ENCODE measurements around the gene ZFPM1. TPM values are rescaled to one million over a fixed set of nuclear protein-coding genes. Genes with fewer than 3 reads are reported as not detected.

ZFPM1 gene
- total RNA-seq, 1 experiment from 2014 or later = 24.1 TPM

GRCh38 chr16:88524274-88524972, 71.3 kb downstream of the ZFPM1 start:
- no peak for DNase-seq
- TF ChIP-seq CTCF (IDR thresholded peaks at IDR 0.05; ENCODE audit: insufficient read depth in 1 of 2, low read depth in 1 of 2, low read length in 1 of 2, severe bottlenecking in 1 of 2, unreplicated experiment in 1 of 2) = no peak
- H3K27me3 Mint-ChIP-seq (ENCODE audit: insufficient read depth, unreplicated experiment) = no peaks in the 10 kb centered on the region
- no peaks in the 10 kb centered on the region for H3K4me1 Mint-ChIP-seq (ENCODE audit: low read depth, unreplicated experiment)
- peaks cover 22% of the 10 kb centered on the region for H3K4me1 ChIP-seq
- no peaks in the 10 kb centered on the region for H3K9me3 ChIP-seq
- intact Hi-C loops (cut with micrococcal nuclease; ENCODE audit: unreplicated experiment) = no loop called here
- H3K4me3 Mint-ChIP-seq (ENCODE audit: unreplicated experiment) = no peak overlapping the region
- H3K27me3 ChIP-seq (replicated peaks; ENCODE audit: control insufficient read depth, insufficient read depth, low read length) = no peaks in the 10 kb centered on the region
- H3K4me3 ChIP-seq (ENCODE audit: low read depth, low read length) = no peak overlapping the region
- peaks cover 4% of the 10 kb centered on the region for H3K36me3 ChIP-seq (ENCODE audit: control insufficient read depth, insufficient read depth, low read length)
- peaks cover 23% of the 10 kb centered on the region for H3K36me3 Mint-ChIP-seq (ENCODE audit: insufficient read depth, unreplicated experiment)
- ChIA-PET POLR2A (no interaction called here), CTCF (interaction anchor here (0.6 kb wide), 1 partner anchor 139 kb away, joined by 3 read pairs; no protein-coding TSS in a partner anchor)
- BruUV-seq (replicated peaks) = no TSS peak
- H3K9me3 Mint-ChIP-seq (ENCODE audit: unreplicated experiment) = peaks cover 12% of the 10 kb centered on the region
- peak overlapping the region; percentile 48 for H3K27ac Mint-ChIP-seq (ENCODE audit: unreplicated experiment)

GRCh38 chr16:88524973-88525662, 72.0 kb downstream of the ZFPM1 start:
- TF ChIP-seq CTCF (IDR thresholded peaks at IDR 0.05; ENCODE audit: insufficient read depth in 1 of 2, low read depth in 1 of 2, low read length in 1 of 2, severe bottlenecking in 1 of 2, unreplicated experiment in 1 of 2) = no peak
- POLR2A ChIA-PET = no interaction called here
- Mint-ChIP-seq H3K27ac (ENCODE audit: unreplicated experiment) (peak overlapping the region; percentile 48), H3K27me3 (ENCODE audit: insufficient read depth, unreplicated experiment) (no peaks in the 10 kb centered on the region), H3K9me3 (ENCODE audit: unreplicated experiment) (peaks cover 6% of the 10 kb centered on the region), H3K4me3 (ENCODE audit: unreplicated experiment) (no peak overlapping the region), H3K4me1 (ENCODE audit: low read depth, unreplicated experiment) (no peaks in the 10 kb centered on the region), H3K36me3 (ENCODE audit: insufficient read depth, unreplicated experiment) (peaks cover 26% of the 10 kb centered on the region)
- intact Hi-C loops (cut with micrococcal nuclease; ENCODE audit: unreplicated experiment) = loop anchor here (5.0 kb wide), 1 partner anchor 37 kb away; no protein-coding TSS in a partner anchor
- no peak for DNase-seq
- CTCF ChIA-PET = interaction anchor here (0.6 kb wide), 1 partner anchor 140 kb away, joined by 3 read pairs; no protein-coding TSS in a partner anchor
- Histone ChIP-seq H3K4me1 (peaks cover 22% of the 10 kb centered on the region), H3K27me3 (replicated peaks; ENCODE audit: control insufficient read depth, insufficient read depth, low read length) (no peaks in the 10 kb centered on the region), H3K36me3 (ENCODE audit: control insufficient read depth, insufficient read depth, low read length) (peaks cover 7% of the 10 kb centered on the region), H3K9me3 (no peaks in the 10 kb centered on the region), H3K4me3 (ENCODE audit: low read depth, low read length) (no peak overlapping the region)
- no TSS peak for BruUV-seq (replicated peaks)

- H3K27me3 Mint-ChIP-seq (ENCODE audit: insufficient read depth, unreplicated experiment) = no peaks in the 10 kb centered on the region
- POLR2A ChIA-PET = no interaction called here
- Histone ChIP-seq H3K27me3 (replicated peaks; ENCODE audit: control insufficient read depth, insufficient read depth, low read length) (no peaks in the 10 kb centered on the region), H3K9me3 (no peaks in the 10 kb centered on the region), H3K36me3 (ENCODE audit: control insufficient read depth, insufficient read depth, low read length) (peaks cover 7% of the 10 kb centered on the region), H3K4me3 (ENCODE audit: low read depth, low read length) (no peak overlapping the region), H3K4me1 (peaks cover 22% of the 10 kb centered on the region)
- CTCF ChIA-PET = no interaction called here
- peaks cover 30% of the 10 kb centered on the region for H3K36me3 Mint-ChIP-seq (ENCODE audit: insufficient read depth, unreplicated experiment)
- DNase-seq = no peak
- H3K27ac Mint-ChIP-seq (ENCODE audit: unreplicated experiment) = no peak overlapping the region
- BruUV-seq (replicated peaks) = no TSS peak
- no peak overlapping the region for H3K4me3 Mint-ChIP-seq (ENCODE audit: unreplicated experiment)
- H3K9me3 Mint-ChIP-seq (ENCODE audit: unreplicated experiment) = peaks cover under 1% of the 10 kb centered on the region
- TF ChIP-seq CTCF (IDR thresholded peaks at IDR 0.05; ENCODE audit: insufficient read depth in 1 of 2, low read depth in 1 of 2, low read length in 1 of 2, severe bottlenecking in 1 of 2, unreplicated experiment in 1 of 2) = no peak
- intact Hi-C loops (cut with micrococcal nuclease; ENCODE audit: unreplicated experiment) = loop anchor here (5.0 kb wide), 1 partner anchor 37 kb away; no protein-coding TSS in a partner anchor
- H3K4me1 Mint-ChIP-seq (ENCODE audit: low read depth, unreplicated experiment) = no peaks in the 10 kb centered on the region
Measured at GRCh38 chr16:88525663-88525990, 72.5 kb downstream of the ZFPM1 start.

All from Caco-2 (cell line).